Globus pallidus (tissue), 1 donor: ENCODE results near the gene ADAMTS9.

ENCODE experiments used
- DNase-seq: peaks from one replicate; pipeline ENCODE4 v3.0.0-alpha.2; 2015; ENCODE audit warnings: low spot score

ADAMTS9 gene

GRCh38 chr3:64687781-64688604, at the start of gene ADAMTS9:
Gene ADAMTS9, minus strand, starts transcription at chr3:64688000. Its CDS starts 343 bp downstream, at chr3:64687657.
- peak; percentile 61 for DNase-seq

- DNase-seq, result no peak
Observed at GRCh38 chr3:64732576-64732975, 44.8 kb upstream of the ADAMTS9 start.

GRCh38 chr3:64730681-64731080, 42.9 kb upstream of the ADAMTS9 start:
- DNase-seq, result no peak

GRCh38 chr3:64728994-64729393, 41.2 kb upstream of the ADAMTS9 start:
- DNase-seq, result no peak

GRCh38 chr3:64728428-64728827, 40.6 kb upstream of the ADAMTS9 start:
- no peak for DNase-seq

GRCh38 chr3:64726414-64727090, 38.8 kb upstream of the ADAMTS9 start:
- no peak for DNase-seq

- DNase-seq, result no peak
Observed at GRCh38 chr3:64718976-64719375, 31.2 kb upstream of the ADAMTS9 start.

- DNase-seq, result no peak
Observed at GRCh38 chr3:64717872-64718613, 30.2 kb upstream of the ADAMTS9 start.

GRCh38 chr3:64717411-64717810, 29.6 kb upstream of the ADAMTS9 start:
- no peak for DNase-seq

GRCh38 chr3:64716110-64716710, 28.4 kb upstream of the ADAMTS9 start:
- DNase-seq, result no peak

GRCh38 chr3:64715211-64715982, 27.6 kb upstream of the ADAMTS9 start:
- no peak for DNase-seq

- DNase-seq, result no peak
Observed at GRCh38 chr3:64708456-64708855, 20.7 kb upstream of the ADAMTS9 start.

- no peak for DNase-seq
Observed at GRCh38 chr3:64705946-64706345, 18.1 kb upstream of the ADAMTS9 start.

- DNase-seq, result no peak
Observed at GRCh38 chr3:64696896-64697295, 9.1 kb upstream of the ADAMTS9 start.

GRCh38 chr3:64694114-64694513, 6.3 kb upstream of the ADAMTS9 start:
- DNase-seq, result no peak

- DNase-seq, result no peak
Observed at GRCh38 chr3:64693031-64693430, 5.2 kb upstream of the ADAMTS9 start.

- no peak for DNase-seq
Observed at GRCh38 chr3:64691051-64691450, 3.3 kb upstream of the ADAMTS9 start.

GRCh38 chr3:64687086-64687780, 567 bp downstream of the ADAMTS9 start:
- no peak for DNase-seq

- DNase-seq, result no peak
Observed at GRCh38 chr3:64686446-64686908, 1.3 kb downstream of the ADAMTS9 start.

- peak; percentile 79 for DNase-seq
Observed at GRCh38 chr3:64685800-64686445, 1.9 kb downstream of the ADAMTS9 start.
